ENCODE results near the gene KAT7. TPM values are rescaled to one million over a fixed set of nuclear protein-coding genes. Genes with fewer than 3 reads are reported as not detected.
A peak's percentile ranks its signal among the peaks of the same experiment; 100 is the strongest.

Gene KAT7
- total and polyA plus RNA-seq, 10 of the 15 experiments (the other 5 are each of a cell fraction or from before 2014, with no cell fraction given) = 6.6 to 45.8 (median 26.3) TPM

GRCh38 chr17:49878931-49879904 is 90.7 kb downstream of the KAT7 start:
- Histone ChIP-seq H4K20me1 (ENCODE audit: control insufficient read depth, insufficient read depth) (no peaks in the 10 kb centered on the region; the same call in 1 of the 2 replicates), H3K27ac (ENCODE audit: control insufficient read depth, insufficient read depth) (no peak overlapping the region), H3K36me3 (ENCODE audit: control insufficient read depth in 2 of 2, insufficient read depth in 2 of 2, low read length in 1 of 2) (no peaks in the 10 kb centered on the region), H3K9me3 (replicated peaks; ENCODE audit: control insufficient read depth, insufficient read depth, low read length) (no peaks in the 10 kb centered on the region), H3K4me1 (ENCODE audit: control insufficient read depth, insufficient read depth, low read length) (no peaks in the 10 kb centered on the region), H3K4me3 (no peak overlapping the region), H3K27me3 (replicated peaks in 1 of 2; ENCODE audit: control insufficient read depth in 2 of 2, insufficient read depth in 2 of 2, low read length in 1 of 2) (peaks cover 0 to 5% of the 10 kb centered on the region in 2 experiments; a peak in 2 of 4 replicates), H3K9ac (ENCODE audit: control insufficient read depth, insufficient read depth, low read length) (no peak overlapping the region), H2AFZ (ENCODE audit: control insufficient read depth, low read depth, low read length) (no peak overlapping the region), H3K4me2 (ENCODE audit: control insufficient read depth, insufficient read depth) (no peak overlapping the region), H3K79me2 (ENCODE audit: control insufficient read depth, insufficient read depth, low read length) (no peaks in the 10 kb centered on the region)
- ChIA-PET RAD21 (ENCODE audit: unreplicated experiment) (no interaction called here), CTCF (interaction anchor here (0.7 to 7.2 kb wide), 7 partner anchors 22 to 644 kb away, joined by 3 to 105 read pairs (median 5); partner anchors contain the start of gene DLX3), SMC1A (ENCODE audit: uncharacterized antibody, unreplicated experiment) (interaction anchor here (1.3 to 1.6 kb wide), 2 partner anchors 117 to 119 kb away, joined by 6 to 9 read pairs; no protein-coding TSS in a partner anchor), POLR2A (no interaction called here)
- TF ChIP-seq WRNIP1 (IDR thresholded peaks at IDR 0.05; ENCODE audit: borderline replicate concordance, low read depth, low read length) (no peak), SMC3 (IDR thresholded peaks at IDR 0.05; ENCODE audit: borderline replicate concordance, low read length) (no peak)
- intact Hi-C loops (cut with micrococcal nuclease; ENCODE audit: unreplicated experiment) = no loop called here
- no peak for FAIRE-seq
- WGBS (ENCODE audit: insufficient coverage, insufficient replicate concordance, low lambda C conversion rate, missing lambda C conversion rate) = 30% methylated on average over 13 of the region's 14 CpGs
- ATAC-seq = no peak
- no peak for DNase-seq (ENCODE audit: low read depth, low spot score)
- no TSS peak for BruUV-seq (replicated peaks)
- in situ Hi-C loops (cut with MboI) = no loop called here

GRCh38 chr17:49880291-49881053 is 92.0 kb downstream of the KAT7 start:
- WGBS (ENCODE audit: insufficient coverage, insufficient replicate concordance, low lambda C conversion rate, missing lambda C conversion rate) = 13% methylated on average over 40 of the region's 41 CpGs
- in situ Hi-C loops (cut with MboI) = no loop called here
- no TSS peak for BruUV-seq (replicated peaks)
- ChIA-PET RAD21 (ENCODE audit: unreplicated experiment) (interaction anchor here (0.9 to 1.7 kb wide), 2 partner anchors 116 to 118 kb away, joined by 4 to 11 read pairs; no protein-coding TSS in a partner anchor), CTCF (interaction anchor here (0.8 to 7.2 kb wide), 7 partner anchors 42 to 214 kb away, joined by 3 to 105 read pairs (median 5); partner anchors contain the start of gene DLX3), POLR2A (no interaction called here), SMC1A (ENCODE audit: uncharacterized antibody, unreplicated experiment) (interaction anchor here (1.3 to 1.6 kb wide), 2 partner anchors 116 to 118 kb away, joined by 6 to 9 read pairs; no protein-coding TSS in a partner anchor)
- H3K79me2 ChIP-seq (ENCODE audit: control insufficient read depth, insufficient read depth, low read length) = no peaks in the 10 kb centered on the region
- no peaks in the 10 kb centered on the region for H3K4me1 ChIP-seq (ENCODE audit: control insufficient read depth, insufficient read depth, low read length)
- ATAC-seq (peak; percentile 99), DNase-seq (ENCODE audit: low read depth, low spot score) (no peak), FAIRE-seq (no peak)
- H3K9me3 ChIP-seq (replicated peaks; ENCODE audit: control insufficient read depth, insufficient read depth, low read length) = no peaks in the 10 kb centered on the region
- H3K27ac ChIP-seq (ENCODE audit: control insufficient read depth, insufficient read depth) = no peak overlapping the region
- no peaks in the 10 kb centered on the region; the same call in 1 of the 2 replicates for H4K20me1 ChIP-seq (ENCODE audit: control insufficient read depth, insufficient read depth)
- H3K4me2 ChIP-seq (ENCODE audit: control insufficient read depth, insufficient read depth) = peak overlapping the region; percentile 17; the same call in 1 of the 2 replicates
- H3K27me3 ChIP-seq (replicated peaks in 1 of 2; ENCODE audit: control insufficient read depth in 2 of 2, insufficient read depth in 2 of 2, low read length in 1 of 2) = peaks cover 0 to 5% of the 10 kb centered on the region in 2 experiments; a peak in 2 of 4 replicates
- no peaks in the 10 kb centered on the region for H3K36me3 ChIP-seq (ENCODE audit: control insufficient read depth in 2 of 2, insufficient read depth in 2 of 2, low read length in 1 of 2)
- intact Hi-C loops (cut with micrococcal nuclease; ENCODE audit: unreplicated experiment) = loop anchor here (5.0 kb wide), 1 partner anchor 117 kb away; the partner anchor contains the start of gene DLX3
- H3K4me3 ChIP-seq = no peak overlapping the region
- no peak overlapping the region for H3K9ac ChIP-seq (ENCODE audit: control insufficient read depth, insufficient read depth, low read length)
- H2AFZ ChIP-seq (ENCODE audit: control insufficient read depth, low read depth, low read length) = no peak overlapping the region
- no peak for TF ChIP-seq FOXM1 (IDR thresholded peaks at IDR 0.05; ENCODE audit: low read depth, low read length)
- no peak for TF ChIP-seq POLR2AphosphoS2 (IDR thresholded peaks at IDR 0.05; ENCODE audit: low read depth, low read length)
- no peak for TF ChIP-seq MXI1 (IDR thresholded peaks at IDR 0.05; ENCODE audit: low read depth, low read length)
- TF ChIP-seq YBX1 (IDR thresholded peaks at IDR 0.05) = no peak
- no peak for TF ChIP-seq REST (IDR thresholded peaks at IDR 0.05; ENCODE audit: low read depth, low read length)
- TF ChIP-seq USF2 (IDR thresholded peaks at IDR 0.05; ENCODE audit: borderline replicate concordance, low read depth, low read length) = no peak
- TF ChIP-seq SMC3 (IDR thresholded peaks at IDR 0.05; ENCODE audit: borderline replicate concordance, low read length) = peak; percentile 72

Data from GM12878 (cell line).